ENCODE data around the gene FAF1. TPM values are rescaled to one million over a fixed set of nuclear protein-coding genes. Genes with fewer than 3 reads are reported as not detected.
A peak's percentile ranks its signal among the peaks of the same experiment; 100 is the strongest.

FAF1 gene
- total RNA-seq, 1 donor from 2014 or later = 47.3 TPM

DNA sequence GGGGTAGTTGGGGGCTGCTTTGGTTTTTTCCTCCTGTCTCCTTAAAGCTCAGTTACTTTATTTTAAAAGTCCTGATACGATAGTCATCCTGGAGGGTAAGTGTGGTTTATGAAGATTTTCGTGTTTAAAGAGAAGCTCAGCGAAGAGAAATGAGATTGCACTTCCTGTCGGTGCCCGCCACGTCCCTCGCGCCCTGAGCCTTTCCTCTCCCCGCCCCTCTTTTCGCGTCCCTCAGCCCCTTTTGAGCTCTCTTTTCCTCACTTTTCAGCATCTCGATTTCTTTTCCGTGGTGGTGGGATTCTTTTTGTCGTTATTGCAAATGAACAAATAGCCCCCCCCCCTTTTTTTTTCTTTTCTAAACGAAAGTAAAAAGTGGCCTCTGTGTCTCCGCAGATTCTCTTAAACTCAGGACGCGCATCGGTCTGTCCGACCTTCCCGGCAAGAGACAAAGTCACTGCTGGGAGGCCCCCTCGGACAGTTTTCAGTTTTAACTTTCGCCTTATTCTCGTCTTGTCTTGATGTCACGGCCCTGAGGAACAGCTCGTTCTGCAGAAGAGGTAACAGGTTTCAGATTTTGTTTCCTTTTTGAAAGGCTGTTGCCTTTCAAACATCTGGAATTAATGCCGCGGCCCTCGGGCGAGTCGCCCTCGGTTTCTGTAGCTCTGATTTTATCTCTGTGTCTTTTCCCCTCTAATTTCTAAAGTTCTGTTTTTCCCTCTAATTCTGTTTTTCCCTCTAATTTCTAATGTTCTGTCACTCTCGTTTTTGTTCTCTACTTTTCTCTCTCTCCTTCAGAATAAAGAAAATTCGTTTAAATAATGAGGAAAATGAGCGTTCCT lies 535.8 kb downstream of the FAF1 start:
- FAIRE-seq = no peak
- DNase-seq (ENCODE audit: low spot score in 2 of 2) = peak in 1 of 2 donors; percentile 54

- FAIRE-seq (no peak), DNase-seq (ENCODE audit: low spot score in 2 of 2) (no peak)
These were observed 536.4 kb downstream of the FAF1 start for GRCh38 chr1:50423670-50424000.

DNA sequence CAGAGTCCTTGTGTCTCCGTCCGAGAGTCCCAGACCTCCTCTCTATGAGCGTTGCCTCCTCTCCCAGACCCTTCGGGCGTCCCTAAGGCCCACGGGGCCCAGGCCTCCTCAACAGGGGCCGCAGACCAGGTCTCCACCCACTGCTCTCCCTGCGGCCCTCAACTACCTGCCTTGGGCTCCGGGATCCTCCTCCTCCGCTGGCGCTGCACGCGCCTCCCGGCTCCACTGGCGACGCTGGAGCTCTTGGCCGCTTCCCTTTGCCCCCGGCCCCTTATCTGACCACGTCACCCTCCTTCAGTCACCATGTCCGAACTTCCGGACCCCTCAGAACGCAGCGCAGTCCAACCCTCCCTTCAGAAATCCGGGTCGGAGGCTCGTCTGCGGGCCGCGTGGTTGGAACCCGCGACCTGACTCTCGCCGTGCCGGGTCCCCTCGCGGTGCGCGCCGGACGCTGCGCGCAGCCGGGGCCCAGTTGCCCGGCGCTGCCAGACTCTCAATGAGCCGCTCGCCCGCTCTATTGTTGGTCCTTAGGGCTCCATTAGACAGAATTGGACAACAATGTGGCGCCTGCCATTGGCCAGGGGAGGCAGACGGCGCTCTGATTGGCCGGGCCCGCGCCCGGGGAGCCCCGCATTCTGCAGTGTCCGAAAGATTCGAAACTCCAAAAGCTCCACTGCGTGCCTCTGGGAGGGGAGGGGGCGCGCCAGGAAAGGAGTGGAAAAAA lies 537.0 kb downstream of the FAF1 start, which contains the start of gene DMRTA2:
DMRTA2 (minus strand) TSS at position 498 of the 724 bp plus-strand sequence. CDS start 1,907 bp downstream, outside the sequence.
- FAIRE-seq (no peak), DNase-seq (ENCODE audit: low spot score in 2 of 2) (peak; percentile 69 to 85)

- FAIRE-seq = no peak
- peak in 1 of 2 donors; percentile 56 for DNase-seq (ENCODE audit: low spot score in 2 of 2)
These were observed 537.5 kb downstream of the FAF1 start for GRCh38 chr1:50422675-50422945.

- FAIRE-seq = no peak
- DNase-seq (ENCODE audit: low spot score in 2 of 2) = peak in 1 of 2 donors; percentile 32
These were observed 538.0 kb downstream of the FAF1 start for GRCh38 chr1:50421768-50422674.

- FAIRE-seq = no peak
These were observed 538.7 kb downstream of the FAF1 start for GRCh38 chr1:50421366-50421748.

GRCh38 chr1:50420689-50421365 lies 539.2 kb downstream of the FAF1 start:
- DNase-seq (ENCODE audit: low spot score in 2 of 2) (peak in 1 of 2 donors; percentile 29), FAIRE-seq (no peak)

More at GRCh38 chr1:50421366-50421748, 538.7 kb downstream of the FAF1 start:
- no peak for DNase-seq (ENCODE audit: low spot score in 2 of 2)

DNA sequence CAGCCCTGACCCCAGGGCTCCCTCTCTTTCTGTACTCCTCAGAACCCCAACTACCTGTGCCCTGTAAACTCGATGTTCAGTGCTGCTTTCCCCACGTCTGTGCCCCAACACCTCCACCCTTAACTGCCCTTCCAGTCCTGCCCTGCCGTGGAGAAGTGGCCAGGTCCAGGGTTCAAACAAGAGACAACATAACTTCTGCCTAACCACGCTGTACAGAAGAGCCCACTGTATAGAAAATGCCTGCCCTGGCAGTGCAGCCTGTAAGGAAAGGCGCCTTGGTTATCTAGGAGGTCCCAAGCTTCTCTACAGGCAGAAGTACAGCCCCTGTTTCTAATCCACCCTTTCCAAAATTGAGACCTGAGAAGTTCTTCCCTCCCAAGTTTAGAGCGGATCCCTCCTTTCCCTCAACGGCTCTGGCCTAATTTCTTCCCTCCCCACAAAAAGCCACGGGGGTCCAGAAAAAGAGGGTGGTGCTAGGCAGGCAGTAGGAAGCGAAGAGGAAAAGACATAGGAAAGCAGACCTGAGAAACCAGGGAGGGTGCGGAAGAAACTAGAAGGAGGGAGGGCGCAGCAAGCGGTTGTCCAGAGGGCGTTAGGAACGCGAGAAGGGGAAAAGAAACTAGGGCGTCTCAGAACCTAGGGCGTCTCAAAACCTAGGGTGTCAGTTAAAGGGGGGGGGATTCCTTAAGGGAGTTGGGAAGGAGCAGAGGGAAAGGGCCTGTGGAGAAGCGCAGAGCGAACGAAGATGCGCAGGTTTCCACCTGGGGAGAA lies 540.0 kb downstream of the FAF1 start:
- peak in 1 of 2 donors; percentile 26 for DNase-seq (ENCODE audit: low spot score in 2 of 2)

GRCh38 chr1:50419192-50419906 lies 540.7 kb downstream of the FAF1 start:
- peak in 1 of 2 donors; percentile 27 for DNase-seq (ENCODE audit: low spot score in 2 of 2)
- no peak for FAIRE-seq

More for the DNA sequence above, 540.0 kb downstream of the FAF1 start:
- FAIRE-seq = no peak

GRCh38 chr1:50418600-50419109 lies 541.4 kb downstream of the FAF1 start:
- FAIRE-seq (no peak), DNase-seq (ENCODE audit: low spot score in 2 of 2) (peak in 1 of 2 donors; percentile 28)

DNA sequence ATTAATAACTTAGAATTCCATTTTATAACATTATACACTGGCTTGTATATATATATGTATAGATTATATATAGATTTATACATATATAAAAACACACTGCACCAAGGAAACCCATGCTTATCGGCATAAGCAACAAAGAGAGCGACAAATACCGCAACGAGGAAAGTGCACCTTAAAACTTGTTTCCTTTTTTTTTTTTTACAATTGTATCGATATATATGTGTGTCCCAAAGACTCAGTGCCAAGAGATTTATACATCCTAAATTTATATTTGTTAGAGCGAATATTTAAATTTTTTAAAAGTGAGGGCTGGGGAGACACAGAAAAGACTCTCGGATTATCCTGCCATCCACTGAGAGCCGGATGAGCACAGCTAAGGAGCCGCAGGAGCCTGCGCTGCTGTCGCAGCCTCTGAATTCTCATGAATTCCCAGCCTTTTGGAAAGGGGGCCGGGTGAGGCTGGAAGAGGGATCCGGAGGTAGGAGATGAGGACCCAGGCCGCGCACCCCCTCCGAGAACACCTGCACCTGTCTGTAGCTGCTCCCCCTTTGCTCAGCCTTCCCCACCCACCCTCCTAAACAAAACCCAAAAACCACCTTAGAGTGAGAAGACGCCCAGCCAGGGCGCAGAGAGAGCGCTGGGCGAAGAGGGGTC lies 542.0 kb downstream of the FAF1 start:
- no peak for FAIRE-seq
- DNase-seq (ENCODE audit: low spot score in 2 of 2) = peak in 1 of 2 donors; percentile 32

- FAIRE-seq = no peak
- no peak for DNase-seq (ENCODE audit: low spot score in 2 of 2)
These were observed 542.6 kb downstream of the FAF1 start for GRCh38 chr1:50417507-50417906.

- FAIRE-seq = no peak
- peak in 1 of 2 donors; percentile 26 for DNase-seq (ENCODE audit: low spot score in 2 of 2)
These were observed 543.3 kb downstream of the FAF1 start for GRCh38 chr1:50416553-50417453.

DNA sequence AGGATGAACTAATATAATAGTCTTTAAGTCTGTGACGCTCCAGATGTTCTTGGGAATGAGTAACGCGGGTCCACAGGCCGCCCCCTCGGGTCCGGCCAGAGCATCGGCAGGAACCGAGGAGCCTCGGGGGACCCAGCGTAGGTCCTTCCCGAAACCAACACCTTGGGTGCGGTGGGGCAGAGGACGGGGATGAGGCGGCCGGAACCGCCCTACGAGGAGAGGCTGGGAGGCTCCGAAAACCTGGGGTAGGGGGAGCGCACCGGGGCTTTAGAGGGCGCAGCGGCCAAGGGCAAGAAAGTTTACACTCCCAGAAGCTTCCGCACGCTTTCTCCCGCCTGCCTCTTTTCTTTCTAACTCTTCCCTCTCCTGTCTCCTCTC lies 543.9 kb downstream of the FAF1 start:
- no peak for FAIRE-seq
- DNase-seq (ENCODE audit: low spot score in 2 of 2) = no peak

DNA sequence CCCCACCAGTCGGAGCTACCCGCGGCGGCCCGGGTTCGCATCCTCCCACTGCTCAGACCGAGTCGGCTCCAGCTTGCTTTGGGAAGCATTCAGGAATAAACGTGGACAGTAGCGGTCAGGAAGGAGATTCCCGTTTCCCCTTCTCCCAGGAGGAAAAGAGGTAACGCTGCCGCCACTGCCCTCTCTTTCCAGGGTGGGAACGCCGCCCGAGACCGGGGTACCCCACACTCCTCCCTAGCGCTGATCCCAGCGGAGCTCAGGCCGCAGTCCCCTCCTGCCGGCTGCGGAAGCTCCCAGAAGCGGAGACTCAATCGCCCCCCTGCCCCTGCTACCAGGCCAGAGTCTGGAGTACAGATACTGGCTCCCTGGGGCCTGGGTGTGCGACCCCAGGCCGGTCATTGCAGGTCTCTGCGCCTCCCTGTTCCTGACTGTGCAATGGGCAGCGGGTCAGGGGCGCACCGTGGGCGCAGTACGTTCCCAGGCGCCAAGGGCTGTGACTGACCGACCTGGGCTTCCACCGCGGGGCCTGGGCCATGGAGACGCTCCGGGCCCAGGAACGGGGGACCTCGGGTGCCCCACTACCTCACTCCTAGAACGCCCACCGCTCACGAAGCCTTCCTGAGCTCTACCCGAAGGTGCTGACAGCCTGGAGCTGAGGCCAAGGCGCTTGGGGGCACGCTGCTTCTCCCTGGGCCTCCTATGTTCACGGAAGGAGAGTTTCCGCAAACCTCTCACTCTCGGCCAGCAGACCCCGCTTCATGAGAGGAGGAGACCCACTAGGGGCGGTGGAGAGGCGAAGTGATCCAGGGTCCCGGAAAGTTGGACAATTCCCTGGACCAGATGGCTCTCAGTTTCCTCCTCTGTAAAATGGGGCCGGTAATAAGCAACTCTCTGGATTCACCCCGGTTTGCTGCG lies 544.6 kb downstream of the FAF1 start:
- FAIRE-seq (no peak), DNase-seq (ENCODE audit: low spot score in 2 of 2) (no peak)

DNA sequence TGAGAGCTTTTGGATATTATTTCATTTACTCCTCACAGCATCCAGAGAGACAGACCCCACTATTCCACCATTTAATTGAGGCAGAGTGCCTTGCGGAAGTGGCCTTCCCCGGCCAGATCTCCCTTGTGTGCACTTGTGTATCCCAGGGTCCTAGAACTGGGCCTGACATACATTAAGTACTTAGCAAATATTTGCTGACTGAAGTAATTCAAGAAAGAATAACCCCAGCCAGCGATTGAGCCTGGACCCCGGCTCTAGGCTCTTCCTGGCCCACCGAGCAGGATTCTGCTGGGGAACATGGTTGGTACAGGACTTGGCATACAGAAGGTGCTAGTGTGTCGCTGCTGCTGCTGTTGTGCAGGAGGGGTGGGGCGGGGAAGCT lies 545.2 kb downstream of the FAF1 start:
- FAIRE-seq (no peak), DNase-seq (ENCODE audit: low spot score in 2 of 2) (no peak)

Measured in frontal cortex (tissue), 4 donors.